GM13976 (cell line): ENCODE measurements around the gene CERK.

Source experiments
- DNase-seq: peaks from one replicate; pipeline ENCODE4 v3.0.0; 2012; ENCODE audit warnings: low spot score
- in situ Hi-C: fragments of 300-500 bp; cut with MboI; formaldehyde crosslinking; loops from one replicate; pipeline ENCODE4 v1.12.0; 2022; ENCODE audit warnings: low sequenced_read_pairs, mixed read lengths, inconsistent platforms; ENCODE audit not compliant: unreplicated experiment
- TF ChIP-seq, protein P1 (sequence below): IDR thresholded peaks from 2 replicates; pipeline ENCODE4 v1.5.1; 2012; ENCODE audit warnings: borderline replicate concordance, mild to moderate bottlenecking; ENCODE audit not compliant: insufficient read depth; ENCODE audit errors: extremely low read depth, missing control alignments, control extremely low read depth

Gene CERK

DNA sequence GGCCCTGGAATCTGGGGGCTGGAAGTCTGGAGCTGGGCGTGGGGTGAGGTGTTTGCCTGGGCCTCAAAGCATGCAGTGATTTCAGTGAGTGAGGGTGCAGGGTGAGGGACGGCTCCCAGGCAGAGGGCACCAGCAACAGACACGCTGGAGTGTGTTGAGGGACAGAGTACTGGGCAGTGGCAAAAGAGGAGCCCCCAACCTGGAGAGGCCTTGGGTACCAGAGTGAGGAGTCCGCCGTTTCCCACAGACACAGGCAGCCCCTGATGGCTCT, 12.4 kb upstream of the CERK start:
- TF ChIP-seq, protein P1, sequence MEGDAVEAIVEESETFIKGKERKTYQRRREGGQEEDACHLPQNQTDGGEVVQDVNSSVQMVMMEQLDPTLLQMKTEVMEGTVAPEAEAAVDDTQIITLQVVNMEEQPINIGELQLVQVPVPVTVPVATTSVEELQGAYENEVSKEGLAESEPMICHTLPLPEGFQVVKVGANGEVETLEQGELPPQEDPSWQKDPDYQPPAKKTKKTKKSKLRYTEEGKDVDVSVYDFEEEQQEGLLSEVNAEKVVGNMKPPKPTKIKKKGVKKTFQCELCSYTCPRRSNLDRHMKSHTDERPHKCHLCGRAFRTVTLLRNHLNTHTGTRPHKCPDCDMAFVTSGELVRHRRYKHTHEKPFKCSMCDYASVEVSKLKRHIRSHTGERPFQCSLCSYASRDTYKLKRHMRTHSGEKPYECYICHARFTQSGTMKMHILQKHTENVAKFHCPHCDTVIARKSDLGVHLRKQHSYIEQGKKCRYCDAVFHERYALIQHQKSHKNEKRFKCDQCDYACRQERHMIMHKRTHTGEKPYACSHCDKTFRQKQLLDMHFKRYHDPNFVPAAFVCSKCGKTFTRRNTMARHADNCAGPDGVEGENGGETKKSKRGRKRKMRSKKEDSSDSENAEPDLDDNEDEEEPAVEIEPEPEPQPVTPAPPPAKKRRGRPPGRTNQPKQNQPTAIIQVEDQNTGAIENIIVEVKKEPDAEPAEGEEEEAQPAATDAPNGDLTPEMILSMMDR: no peak
- in situ Hi-C loops: no loop called here
- no peak for DNase-seq

DNA sequence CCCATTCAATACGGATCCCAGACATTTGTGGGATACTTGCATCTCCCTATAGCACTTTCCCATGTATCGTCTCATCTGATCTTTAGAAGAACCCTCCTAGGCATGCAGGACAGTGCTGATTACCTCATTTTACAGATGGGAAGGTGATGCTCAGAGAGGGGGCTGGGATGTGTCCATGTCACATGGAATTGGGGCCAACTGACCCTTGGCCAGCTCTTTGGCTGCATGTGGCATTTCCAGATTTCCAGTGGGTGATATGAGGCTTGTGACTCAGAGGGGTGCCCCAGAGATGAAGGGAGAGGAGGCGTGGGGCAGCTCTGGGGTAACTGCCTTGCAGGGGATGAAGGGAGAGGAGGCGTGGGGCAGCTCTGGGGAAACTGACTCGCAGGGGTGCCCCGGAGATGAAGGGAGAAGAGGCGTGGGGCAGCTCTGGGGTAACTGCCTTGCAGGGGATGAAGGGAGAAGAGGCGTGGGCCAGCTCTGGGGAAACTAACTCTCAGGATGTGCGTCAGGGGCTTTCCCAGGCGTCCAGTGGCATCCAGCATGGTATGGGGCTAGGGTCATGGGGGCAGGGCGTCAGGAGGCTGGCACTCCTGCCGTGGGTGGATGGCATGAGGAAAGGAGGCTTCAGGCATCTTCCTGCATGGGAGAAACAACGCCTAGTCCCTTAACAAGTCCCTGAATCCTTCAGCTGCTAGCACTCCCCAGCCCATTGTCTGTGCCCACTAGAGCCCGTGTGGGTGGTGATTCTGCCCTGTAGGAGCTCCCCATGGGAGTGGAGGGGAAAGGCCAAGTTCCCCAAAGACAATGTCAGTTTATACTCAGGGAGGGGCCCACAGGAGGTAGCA, 11.9 kb upstream of the CERK start:
- in situ Hi-C loops: no loop called here
- TF ChIP-seq, protein P1: no peak

DNA sequence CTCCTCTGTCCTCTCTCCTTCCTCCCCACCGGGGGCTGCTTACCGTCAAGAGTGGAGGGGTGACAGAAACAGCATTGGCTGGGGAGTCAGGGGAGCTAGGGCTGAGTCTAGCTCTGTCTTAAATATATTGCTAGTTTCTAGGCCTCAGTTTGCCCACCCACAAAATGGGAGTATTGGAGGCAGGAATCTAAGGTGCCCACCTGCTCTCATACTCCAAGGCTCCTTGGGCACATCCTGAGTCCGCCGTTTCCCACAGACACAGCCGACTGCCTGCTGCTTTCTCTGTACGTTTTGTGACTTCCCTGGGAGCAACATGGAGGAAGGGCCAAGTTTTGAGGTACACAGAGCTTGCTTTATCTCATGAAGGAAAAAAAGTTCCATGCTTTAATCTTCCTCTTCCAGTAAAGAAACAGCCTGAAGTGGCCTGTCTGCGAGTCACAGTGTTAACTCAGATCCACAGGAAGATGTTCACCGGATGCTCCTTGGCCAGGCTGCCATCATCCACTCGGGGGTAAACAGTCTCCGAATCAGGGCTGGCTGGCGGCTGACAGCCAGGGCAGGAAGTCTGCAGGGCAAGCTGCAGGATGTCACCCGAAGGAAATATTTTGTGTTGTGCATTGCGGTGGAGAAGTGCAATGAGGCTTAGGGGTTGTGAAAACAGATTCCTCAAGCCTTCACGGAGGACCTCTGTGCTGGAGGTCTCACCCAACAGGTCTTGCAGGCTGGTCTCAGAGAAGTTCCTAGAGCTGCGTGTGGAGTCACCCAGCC, 11.0 kb upstream of the CERK start:
- TF ChIP-seq, protein P1: no peak
- DNase-seq: no peak
- in situ Hi-C loops: no loop called here

More for the DNA sequence above, 11.9 kb upstream of the CERK start:
- no peak for DNase-seq

DNA sequence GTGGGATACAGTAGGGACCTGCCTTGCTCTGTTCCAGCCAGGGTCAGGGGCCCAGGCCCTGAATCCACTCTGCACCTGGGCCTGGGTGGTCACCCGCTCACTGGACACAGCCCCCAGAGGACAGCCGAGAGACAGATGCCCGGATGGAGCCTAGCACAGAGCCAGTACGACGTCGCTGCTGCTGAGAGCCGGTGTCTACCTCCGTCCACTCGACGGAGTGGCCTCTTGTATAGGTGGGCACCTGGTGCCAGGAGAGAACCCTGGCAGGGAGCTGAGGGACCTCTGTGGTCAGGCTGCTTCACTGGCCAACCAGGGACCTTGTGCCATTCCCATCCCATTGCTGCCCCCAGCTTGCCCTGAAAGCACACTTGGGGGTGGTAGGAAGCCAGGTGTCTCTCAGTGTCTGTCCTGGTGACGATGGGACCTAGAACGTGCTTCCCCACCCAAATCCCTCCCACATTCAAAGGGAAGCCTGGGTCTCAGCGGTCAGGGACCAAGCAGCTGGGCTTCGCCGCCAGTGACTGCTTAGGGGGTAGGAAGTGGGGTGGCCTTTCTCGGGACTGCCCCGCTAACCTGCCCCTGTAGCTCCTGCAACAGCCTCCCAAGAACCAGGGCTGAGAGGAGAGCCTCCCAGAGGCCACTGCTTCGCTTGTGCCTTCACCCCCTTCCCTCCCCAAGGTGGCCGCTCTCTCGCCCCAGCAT, 10.3 kb upstream of the CERK start:
- in situ Hi-C loops: no loop called here
- DNase-seq: no peak
- TF ChIP-seq, protein P1: no peak

DNA sequence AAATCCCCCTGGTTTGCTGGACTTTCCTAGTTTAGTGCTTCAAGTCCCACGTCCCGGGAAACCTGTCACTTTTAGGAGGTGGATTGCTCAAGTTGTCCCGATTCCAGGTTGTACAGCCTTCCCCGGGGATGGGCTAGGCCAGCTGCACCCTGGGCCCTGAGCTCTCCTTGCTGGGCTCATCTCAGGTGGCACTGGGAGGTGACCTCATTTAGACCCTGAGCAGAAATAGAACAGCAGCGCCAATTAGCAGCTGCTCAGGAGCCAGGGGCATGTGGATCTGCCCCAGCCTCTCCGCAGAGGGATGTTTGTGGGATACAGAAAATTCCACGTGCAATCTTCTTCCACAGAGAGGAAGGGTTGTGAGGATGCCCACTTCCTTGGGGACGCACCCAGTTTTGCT, 9.6 kb upstream of the CERK start:
- TF ChIP-seq, protein P1: no peak
- no peak for DNase-seq
- in situ Hi-C loops: no loop called here

DNA sequence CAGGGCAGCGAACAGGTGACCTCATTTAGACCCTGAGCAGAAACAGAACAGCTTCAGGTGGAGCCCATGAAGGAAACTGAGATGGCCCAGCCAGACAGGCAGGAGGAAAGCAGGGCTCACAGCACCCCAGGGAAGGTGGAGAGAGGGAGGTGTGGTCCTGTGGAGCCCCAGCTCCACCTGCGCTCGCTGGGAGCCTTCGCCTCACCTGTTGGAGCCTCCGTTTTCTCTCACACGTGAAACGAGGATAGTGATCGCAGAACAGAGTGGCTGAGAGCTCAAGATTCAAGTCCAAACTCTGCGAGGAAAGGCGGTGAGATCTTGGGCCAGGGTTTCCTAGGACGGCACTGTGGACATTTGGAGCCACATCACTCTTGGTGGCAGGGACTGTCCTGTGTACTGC, 8.6 kb upstream of the CERK start:
- in situ Hi-C loops: no loop called here
- DNase-seq: no peak
- TF ChIP-seq, protein P1: no peak
